GM19239 (cell line): ENCODE measurements around the gene AGPAT3.

Experiments used
- DNase-seq: peaks from one replicate; pipeline ENCODE4 v3.0.0; 2011; ENCODE audit warnings: low spot score; ENCODE audit not compliant: insufficient read length
- FAIRE-seq: peaks from 2 replicates; lab custom pipeline; 2011; peaks lifted over from hg19 to GRCh38; lab: Jason Lieb, UNC

AGPAT3 gene

DNA sequence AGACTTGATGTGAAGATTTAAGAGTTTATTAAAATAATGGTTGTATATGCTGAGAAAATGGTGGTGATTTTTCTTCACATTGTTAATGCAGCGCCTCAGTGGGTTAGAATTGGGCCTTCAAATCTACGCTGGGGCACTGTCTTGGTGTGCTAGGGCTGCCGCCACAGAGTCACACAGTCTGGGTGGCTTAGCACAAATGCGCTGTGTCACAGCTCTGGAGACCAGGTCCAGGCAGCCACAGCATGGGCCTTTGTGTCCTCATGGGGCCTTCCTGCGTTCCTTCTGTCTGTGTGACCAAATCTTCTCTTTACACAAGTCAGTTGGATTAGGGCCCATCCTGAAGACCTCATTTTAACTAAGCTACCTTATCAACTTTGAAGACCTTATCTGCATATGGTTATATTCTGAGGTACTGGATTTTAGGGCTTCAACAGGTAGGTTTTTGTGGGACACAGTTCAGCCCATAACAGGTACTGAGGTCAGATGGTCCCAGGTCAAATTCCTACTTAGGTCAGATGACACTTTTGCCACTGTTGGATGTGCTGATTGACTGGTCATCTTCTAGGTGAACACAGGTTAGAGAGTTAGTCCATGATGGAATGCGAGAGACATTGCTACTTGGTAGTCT is 164.6 kb downstream of the AGPAT3 start:
- DNase-seq, result no peak
- no peak for FAIRE-seq

DNA sequence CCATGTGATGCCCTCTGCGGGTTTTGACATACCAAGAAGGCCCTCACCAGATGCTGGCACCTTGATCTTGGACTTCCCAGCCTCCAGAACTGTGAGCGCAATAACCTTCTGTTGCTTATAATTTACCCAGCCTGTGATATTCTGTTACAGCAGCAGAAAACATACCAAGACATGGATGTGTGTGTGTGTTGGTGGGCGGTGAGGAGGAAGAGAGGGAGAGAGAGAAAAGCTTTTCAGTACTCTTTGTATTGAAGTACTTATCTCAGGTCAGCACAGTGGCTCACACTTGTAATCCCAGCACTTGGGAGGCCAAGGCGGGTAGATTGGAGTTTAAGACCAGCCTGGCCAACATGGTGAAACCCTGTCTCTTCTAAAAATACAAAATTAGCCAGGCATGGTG is 170.2 kb downstream of the AGPAT3 start:
- FAIRE-seq, result no peak
- no peak for DNase-seq
